GM10266 (cell line): ENCODE data around the gene CDKL5.

Experiments
- DNase-seq: peaks from one replicate; pipeline ENCODE4 v3.0.0; 2012; ENCODE audit errors: extremely low spot score
- TF ChIP-seq, protein P1 (sequence below): IDR thresholded peaks from 2 replicates; pipeline ENCODE4 v1.5.1; 2012; ENCODE audit warnings: mild to moderate bottlenecking, low read depth; ENCODE audit not compliant: control insufficient read depth, insufficient read depth; ENCODE audit errors: missing control alignments

Gene CDKL5

DNA sequence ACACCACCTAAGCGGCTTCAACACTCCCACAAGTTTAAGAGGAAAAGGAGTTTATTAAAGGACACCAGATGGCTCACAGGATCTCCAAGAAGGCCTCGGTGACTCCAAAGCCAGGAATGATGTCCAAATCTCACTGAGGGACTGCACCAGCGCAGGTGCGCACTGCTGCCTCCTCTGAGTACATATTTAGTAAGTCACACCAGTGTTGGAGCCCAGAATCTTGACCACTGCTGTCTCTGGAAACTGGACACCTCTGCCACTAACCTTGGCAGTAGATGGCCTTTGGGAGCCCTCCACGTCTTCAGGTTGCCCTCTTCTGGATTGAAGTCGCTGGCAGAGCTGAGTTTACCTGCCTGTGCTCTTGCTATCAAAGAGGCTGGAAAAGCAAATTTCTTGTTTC lies 256.6 kb downstream of the CDKL5 start:
- TF ChIP-seq, protein P1, sequence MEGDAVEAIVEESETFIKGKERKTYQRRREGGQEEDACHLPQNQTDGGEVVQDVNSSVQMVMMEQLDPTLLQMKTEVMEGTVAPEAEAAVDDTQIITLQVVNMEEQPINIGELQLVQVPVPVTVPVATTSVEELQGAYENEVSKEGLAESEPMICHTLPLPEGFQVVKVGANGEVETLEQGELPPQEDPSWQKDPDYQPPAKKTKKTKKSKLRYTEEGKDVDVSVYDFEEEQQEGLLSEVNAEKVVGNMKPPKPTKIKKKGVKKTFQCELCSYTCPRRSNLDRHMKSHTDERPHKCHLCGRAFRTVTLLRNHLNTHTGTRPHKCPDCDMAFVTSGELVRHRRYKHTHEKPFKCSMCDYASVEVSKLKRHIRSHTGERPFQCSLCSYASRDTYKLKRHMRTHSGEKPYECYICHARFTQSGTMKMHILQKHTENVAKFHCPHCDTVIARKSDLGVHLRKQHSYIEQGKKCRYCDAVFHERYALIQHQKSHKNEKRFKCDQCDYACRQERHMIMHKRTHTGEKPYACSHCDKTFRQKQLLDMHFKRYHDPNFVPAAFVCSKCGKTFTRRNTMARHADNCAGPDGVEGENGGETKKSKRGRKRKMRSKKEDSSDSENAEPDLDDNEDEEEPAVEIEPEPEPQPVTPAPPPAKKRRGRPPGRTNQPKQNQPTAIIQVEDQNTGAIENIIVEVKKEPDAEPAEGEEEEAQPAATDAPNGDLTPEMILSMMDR: no peak
- no peak for DNase-seq

DNA sequence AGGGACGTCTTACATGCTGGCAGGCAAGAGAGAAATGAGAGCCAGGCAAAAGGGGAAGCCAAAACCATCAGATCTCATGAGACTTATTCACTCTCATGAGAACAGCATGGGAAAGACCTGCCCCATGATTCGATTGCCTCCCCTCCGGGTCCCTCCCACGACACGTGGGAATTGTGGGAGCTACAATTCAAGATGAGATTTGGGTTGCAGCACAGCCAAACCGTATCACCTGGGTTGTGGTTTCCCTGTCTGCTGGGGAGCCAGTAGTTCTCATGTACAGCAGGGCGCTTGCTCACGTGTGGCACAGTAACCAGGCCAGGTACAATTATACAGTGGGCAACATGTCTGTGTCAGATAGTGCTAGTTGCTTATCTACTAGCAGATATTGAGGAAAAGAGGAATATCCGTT lies 257.6 kb downstream of the CDKL5 start:
- DNase-seq: no peak
- TF ChIP-seq, protein P1: no peak

DNA sequence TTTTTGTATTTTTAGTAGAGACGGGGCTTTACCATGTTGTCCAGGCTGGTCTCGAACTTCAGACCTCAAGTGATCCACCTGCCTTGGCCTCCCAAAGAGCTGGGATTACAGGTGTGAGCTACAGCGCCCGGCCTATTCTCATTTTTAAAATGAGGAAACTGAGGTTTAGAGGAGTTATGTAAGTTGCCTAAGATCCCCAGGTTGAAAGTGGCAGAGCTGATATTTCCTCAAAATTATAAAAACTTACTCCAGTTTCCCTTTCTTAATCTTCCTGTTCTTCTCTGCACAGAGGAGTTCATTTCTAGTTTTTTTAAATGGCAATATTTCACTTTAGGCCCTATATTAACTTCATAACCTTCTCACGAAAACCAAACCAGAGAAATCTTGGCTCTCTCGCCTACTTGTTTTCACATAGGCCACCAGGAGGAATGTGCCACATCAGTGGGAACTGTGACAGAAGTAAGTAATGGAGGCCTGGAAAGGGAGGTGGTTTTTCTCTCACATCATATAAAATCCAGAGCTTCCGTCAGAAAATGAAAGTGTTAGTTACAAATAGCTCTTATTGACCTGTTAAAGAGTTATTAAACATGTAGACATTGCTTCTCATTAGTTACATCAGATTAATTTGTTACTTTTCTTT lies 262.6 kb downstream of the CDKL5 start:
- TF ChIP-seq, protein P1: no peak
- no peak for DNase-seq

DNA sequence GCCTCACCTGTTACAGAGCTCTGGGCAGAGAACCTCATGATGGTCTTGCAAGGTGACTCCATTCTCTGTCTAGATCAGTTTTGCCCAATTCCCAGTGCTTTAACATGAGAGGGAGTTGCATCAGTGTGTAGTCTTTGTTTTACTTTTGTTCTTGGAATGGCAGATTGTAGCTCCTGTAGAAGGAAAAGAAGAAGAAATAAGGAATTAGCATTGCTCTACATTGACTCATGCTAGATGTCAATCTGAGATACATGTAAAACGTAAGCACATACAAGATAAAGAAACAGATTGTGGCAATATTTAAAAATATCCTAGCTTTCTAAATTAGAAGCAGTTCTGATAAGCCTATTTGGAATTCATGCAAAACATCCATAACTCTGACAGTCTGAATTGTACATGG lies 266.0 kb downstream of the CDKL5 start:
- TF ChIP-seq, protein P1: no peak
- DNase-seq: no peak

DNA sequence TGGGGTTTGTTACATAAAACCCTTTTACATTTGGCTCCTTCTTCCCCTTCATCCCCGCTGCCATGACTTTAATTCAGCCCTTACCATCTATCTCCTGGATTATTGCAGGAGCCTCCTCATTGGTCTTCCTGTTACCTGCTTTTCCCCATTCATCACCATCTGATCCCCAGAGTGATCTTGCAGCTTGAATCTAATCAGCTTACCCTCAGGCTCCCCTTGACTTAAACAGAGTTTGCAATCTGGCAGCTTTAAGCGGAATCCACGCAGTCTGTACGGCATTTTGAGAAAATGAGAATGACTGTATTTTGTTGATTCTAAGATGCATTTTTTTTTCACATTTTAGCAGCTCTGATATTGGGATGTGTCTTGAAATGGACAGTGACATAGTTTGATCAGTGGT lies 267.1 kb downstream of the CDKL5 start:
- DNase-seq: no peak
- TF ChIP-seq, protein P1: no peak

DNA sequence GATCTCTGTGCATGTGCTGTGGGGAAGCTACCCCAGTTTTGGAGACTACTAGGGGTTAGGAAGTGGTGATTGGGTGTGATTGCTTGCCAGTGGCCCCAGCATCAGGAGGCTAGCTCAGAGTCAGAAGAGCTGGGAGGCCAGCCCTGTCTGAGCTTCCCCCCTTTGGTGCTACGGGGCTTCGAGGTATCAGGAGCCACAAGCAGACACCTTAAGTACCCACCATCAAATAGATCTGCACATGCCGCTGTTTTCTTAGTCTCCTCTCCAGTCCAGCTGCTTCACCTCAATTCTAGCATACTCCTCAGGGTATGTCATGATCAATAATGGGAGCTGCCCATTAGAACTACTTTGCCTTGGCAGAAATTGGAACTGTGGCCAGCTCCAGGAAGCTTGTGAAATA lies 271.2 kb downstream of the CDKL5 start:
- TF ChIP-seq, protein P1: no peak
- no peak for DNase-seq

DNA sequence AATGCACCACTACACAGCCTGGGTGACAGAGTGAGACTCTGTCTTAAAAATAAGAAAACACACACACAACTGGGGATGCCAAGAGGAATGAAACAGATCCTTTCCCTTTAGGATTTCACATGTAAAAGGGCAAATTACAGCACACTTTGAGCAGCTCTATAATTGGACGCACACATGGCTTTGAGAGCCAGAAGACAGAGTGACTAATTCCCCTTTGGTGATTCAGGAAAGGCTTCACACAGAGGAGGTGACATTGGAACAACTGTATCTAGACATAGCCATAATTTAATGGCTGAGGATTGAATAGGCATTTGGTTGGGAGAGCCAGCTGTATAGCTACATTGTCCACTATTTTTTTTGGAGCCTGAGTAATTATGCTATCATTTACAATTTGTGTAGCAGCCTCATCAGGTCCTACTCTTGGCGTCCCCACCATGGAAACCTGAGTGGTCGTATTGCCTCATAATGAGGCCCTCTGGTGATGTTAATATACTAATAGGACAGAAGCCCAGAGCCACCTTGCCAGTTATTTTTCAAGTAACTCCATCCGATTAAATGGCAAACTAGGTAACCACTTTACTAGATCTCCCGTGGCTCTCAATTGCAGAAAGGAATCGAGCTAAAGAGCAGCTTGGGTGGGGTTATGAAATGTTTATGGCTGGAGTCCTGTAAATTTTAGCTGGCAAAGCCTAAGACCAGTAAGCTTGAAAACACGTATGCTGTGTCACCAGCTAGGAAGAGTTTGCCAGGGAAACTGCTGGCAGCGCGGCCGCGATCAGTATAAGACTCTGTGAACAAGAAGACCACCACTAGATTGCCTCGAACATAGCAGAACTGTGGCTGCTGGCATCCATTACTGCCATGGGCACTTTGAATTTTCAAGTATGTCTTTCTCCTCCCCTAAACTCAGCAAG lies 273.6 kb downstream of the CDKL5 start:
- DNase-seq: no peak
- TF ChIP-seq, protein P1: no peak
